RWPE1 (cell line): ENCODE results near the gene FNDC3A.

ENCODE experiments used
- CTCF ChIA-PET: fragments of 350-600 bp; sonication (Branson Sonifier 250); formaldehyde crosslinking; extraction: SDS; loops from one replicate; lab custom pipeline; 2021; lab: Yijun Ruan, JAX
- POLR2A ChIA-PET: fragments of 400-600 bp; formaldehyde crosslinking; extraction: SDS; loops from one replicate; lab custom pipeline; 2020; ENCODE audit warnings: antibody characterized with exemption; ENCODE audit not compliant: low non-redundant PET; lab: Yijun Ruan, JAX
- DNase-seq: peaks from one replicate; pipeline ENCODE4 v3.0.0; 2012; ENCODE audit warnings: low spot score
- H3K27ac ChIP-seq: fragments of 450-650 bp; 2 replicates; pipeline ENCODE4 v1.5.1; 2017
- CTCF ChIP-seq: fragments of 450-650 bp; conservative IDR thresholded peaks from 2 replicates; pipeline ENCODE4 v1.5.1; 2017; ENCODE audit warnings: low read depth, mild to moderate bottlenecking

FNDC3A gene

GRCh38 chr13:49026851-49027250 lies 51.1 kb downstream of the FNDC3A start:
- ChIA-PET CTCF (no interaction called here), POLR2A (no interaction called here)
- DNase-seq = no peak
- TF ChIP-seq CTCF = no peak
- no peak overlapping the region for H3K27ac ChIP-seq

- TF ChIP-seq CTCF = no peak
- ChIA-PET POLR2A (no interaction called here), CTCF (no interaction called here)
- no peak overlapping the region for H3K27ac ChIP-seq
- DNase-seq = no peak
These were observed 53.9 kb downstream of the FNDC3A start for GRCh38 chr13:49029570-49029969.

DNA sequence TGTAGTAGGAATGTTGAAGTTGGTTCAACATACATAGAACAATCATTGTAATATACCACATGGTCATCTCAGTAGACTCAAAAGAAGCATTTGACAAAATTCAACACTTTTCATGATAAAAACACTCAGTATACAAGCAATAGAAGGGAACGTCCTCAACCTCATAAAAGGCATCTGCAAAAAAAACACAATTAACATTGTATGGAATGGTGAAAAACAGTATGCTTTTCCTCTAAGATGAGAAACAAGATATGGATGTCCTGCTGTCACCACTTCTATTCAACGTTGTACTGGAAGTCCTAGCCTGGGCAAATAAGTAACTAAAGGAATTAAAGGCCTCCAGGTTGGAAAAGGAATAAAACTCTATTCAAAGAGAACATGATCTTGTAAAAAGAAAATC lies 54.5 kb downstream of the FNDC3A start:
- no peak for DNase-seq
- no peak overlapping the region for H3K27ac ChIP-seq
- POLR2A ChIA-PET = no interaction called here
- TF ChIP-seq CTCF = no peak
- CTCF ChIA-PET = no interaction called here

DNA sequence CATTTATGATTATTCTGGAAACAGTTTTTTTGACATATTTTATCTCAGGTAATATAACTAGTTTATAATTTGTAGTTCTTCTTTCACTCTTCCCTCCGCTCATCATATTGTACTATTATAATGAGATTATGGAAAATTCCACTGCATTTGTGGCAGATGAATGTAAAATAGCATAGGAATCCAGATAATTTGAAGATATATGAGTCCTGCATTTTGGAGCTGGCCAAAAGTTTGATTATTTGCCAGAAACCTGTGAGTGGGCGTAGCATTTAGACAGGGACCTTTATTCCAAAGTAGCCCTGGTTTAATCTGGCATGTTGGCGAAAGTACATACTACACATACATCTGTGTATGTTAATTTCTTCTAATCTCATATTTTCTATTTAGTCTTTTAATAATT lies 65.2 kb downstream of the FNDC3A start:
- no peak overlapping the region for H3K27ac ChIP-seq
- no peak for DNase-seq
- ChIA-PET POLR2A (no interaction called here), CTCF (no interaction called here)
- no peak for TF ChIP-seq CTCF

DNA sequence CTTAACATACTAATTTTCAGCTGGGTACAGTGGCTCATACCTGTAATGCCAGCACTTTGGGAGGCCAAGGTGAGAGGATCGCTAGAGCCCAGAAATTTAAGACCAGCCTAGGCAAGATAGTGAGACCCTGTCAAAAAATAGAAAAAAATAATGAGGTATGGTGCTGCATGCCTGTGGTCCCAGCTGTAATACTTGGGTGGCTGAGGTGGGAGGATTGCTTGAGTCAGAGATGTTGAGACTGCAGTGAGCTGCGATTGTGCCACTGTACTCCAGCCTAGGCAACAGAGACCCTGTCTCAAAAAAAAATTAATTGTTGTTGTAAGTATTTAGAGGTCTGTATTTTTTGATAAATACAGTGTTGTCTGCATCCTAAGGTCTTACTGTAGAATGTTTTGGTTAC lies 66.8 kb downstream of the FNDC3A start:
- TF ChIP-seq CTCF = no peak
- H3K27ac ChIP-seq = no peak overlapping the region
- ChIA-PET POLR2A (no interaction called here), CTCF (interaction anchor here (0.6 kb wide), 2 partner anchors 56 to 773 kb away, joined by 3 read pairs; no protein-coding TSS in a partner anchor)
- no peak for DNase-seq

DNA sequence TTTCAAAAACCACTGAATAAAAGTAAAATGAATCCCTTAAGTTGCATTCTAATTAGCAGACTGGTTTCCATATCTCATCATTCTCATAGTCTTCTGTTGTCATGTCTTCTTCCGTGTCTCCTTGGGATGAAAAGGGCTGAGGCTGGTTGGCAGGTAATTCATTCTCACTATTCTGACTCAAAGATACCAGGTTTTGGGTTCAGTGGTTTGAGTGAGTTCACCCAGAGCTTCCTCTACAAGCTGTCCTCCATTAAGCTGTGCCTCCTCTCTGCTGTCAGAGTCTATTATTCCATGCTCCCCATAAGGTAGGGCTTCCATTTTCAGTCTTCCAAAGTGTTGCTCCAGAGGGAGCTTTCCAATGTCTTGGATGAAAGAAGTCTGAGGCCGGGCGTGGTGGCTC lies 68.3 kb downstream of the FNDC3A start:
- ChIA-PET POLR2A (no interaction called here), CTCF (no interaction called here)
- H3K27ac ChIP-seq = no peak overlapping the region
- TF ChIP-seq CTCF = no peak
- no peak for DNase-seq

DNA sequence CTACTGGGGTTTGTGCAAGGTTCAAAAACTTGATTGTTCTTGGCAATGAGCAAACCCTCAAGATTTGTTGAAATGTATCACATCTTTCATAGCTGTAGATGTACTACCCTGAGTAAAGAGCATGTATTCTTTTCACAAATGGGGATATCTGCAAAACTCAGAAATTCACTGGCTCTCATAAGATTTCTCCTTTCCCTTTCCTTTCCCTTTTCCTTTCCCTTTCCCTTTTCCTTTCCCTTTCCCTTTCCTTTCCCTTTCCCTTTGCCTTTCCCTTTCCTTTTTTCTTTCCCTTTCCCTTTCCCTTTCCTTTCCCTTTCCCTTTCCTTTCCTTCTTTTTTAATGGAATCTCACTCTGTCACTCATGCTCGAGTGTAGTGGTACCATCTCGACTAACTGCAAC lies 69.1 kb downstream of the FNDC3A start:
- H3K27ac ChIP-seq = no peak overlapping the region
- ChIA-PET POLR2A (no interaction called here), CTCF (no interaction called here)
- no peak for TF ChIP-seq CTCF
- DNase-seq = no peak
